ENCODE measurements around the gene TOP3B. TPM values are rescaled to one million over a fixed set of nuclear protein-coding genes. Genes with fewer than 3 reads are reported as not detected.

TOP3B gene
- total and polyA plus RNA-seq, 2 experiments from 2014 or later: 35.7 to 77.7 TPM

GRCh38 chr22:21965762-21966288, 16.8 kb downstream of the TOP3B start:
- no peaks in the 10 kb centered on the region for H3K27me3 ChIP-seq (ENCODE audit: insufficient read depth)
- ATAC-seq (no peak), DNase-seq (ENCODE audit: low spot score) (no peak)
- H3K4me1 ChIP-seq (ENCODE audit: insufficient read depth): no peaks in the 10 kb centered on the region
- Mint-ChIP-seq H3K4me3 (no peak overlapping the region), H3K4me1 (no peaks in the 10 kb centered on the region), H3K27ac (no peak overlapping the region), H3K36me3 (ENCODE audit: low read depth) (peaks cover 79% of the 10 kb centered on the region), H3K27me3 (ENCODE audit: insufficient read depth, low read depth, poor library complexity) (peaks cover 14% of the 10 kb centered on the region), H3K9me3 (peaks cover 4% of the 10 kb centered on the region; the same call in 2 of the 3 replicates)
- no peaks in the 10 kb centered on the region for H3F3A ChIP-seq (replicated peaks; ENCODE audit: low read depth)
- H3K27ac ChIP-seq (ENCODE audit: low read depth): no peak overlapping the region
- TF ChIP-seq EZH2 (IDR thresholded peaks at IDR 0.05; ENCODE audit: low read depth, unreplicated experiment): no peak
- TF ChIP-seq, protein P1, sequence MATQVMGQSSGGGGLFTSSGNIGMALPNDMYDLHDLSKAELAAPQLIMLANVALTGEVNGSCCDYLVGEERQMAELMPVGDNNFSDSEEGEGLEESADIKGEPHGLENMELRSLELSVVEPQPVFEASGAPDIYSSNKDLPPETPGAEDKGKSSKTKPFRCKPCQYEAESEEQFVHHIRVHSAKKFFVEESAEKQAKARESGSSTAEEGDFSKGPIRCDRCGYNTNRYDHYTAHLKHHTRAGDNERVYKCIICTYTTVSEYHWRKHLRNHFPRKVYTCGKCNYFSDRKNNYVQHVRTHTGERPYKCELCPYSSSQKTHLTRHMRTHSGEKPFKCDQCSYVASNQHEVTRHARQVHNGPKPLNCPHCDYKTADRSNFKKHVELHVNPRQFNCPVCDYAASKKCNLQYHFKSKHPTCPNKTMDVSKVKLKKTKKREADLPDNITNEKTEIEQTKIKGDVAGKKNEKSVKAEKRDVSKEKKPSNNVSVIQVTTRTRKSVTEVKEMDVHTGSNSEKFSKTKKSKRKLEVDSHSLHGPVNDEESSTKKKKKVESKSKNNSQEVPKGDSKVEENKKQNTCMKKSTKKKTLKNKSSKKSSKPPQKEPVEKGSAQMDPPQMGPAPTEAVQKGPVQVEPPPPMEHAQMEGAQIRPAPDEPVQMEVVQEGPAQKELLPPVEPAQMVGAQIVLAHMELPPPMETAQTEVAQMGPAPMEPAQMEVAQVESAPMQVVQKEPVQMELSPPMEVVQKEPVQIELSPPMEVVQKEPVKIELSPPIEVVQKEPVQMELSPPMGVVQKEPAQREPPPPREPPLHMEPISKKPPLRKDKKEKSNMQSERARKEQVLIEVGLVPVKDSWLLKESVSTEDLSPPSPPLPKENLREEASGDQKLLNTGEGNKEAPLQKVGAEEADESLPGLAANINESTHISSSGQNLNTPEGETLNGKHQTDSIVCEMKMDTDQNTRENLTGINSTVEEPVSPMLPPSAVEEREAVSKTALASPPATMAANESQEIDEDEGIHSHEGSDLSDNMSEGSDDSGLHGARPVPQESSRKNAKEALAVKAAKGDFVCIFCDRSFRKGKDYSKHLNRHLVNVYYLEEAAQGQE (IDR thresholded peaks at IDR 0.05; ENCODE audit: unreplicated experiment): no peak
- TF ChIP-seq ZNF114 (CRISPR knock-in tag; IDR thresholded peaks at IDR 0.05): no peak
- TF ChIP-seq ZNF331 (CRISPR knock-in tag; IDR thresholded peaks at IDR 0.05; ENCODE audit: low read depth): no peak
- TF ChIP-seq EZH2phosphoT487 (IDR thresholded peaks at IDR 0.05; ENCODE audit: unreplicated experiment): no peak
- TF ChIP-seq JUNB (IDR thresholded peaks at IDR 0.05; ENCODE audit: unreplicated experiment): no peak
- no peak for TF ChIP-seq CTCF (conservative IDR thresholded peaks at IDR 0.05; ENCODE audit: low read depth in 2 of 2)
- TF ChIP-seq POLR2AphosphoS5 (IDR thresholded peaks at IDR 0.05; ENCODE audit: low read depth): no peak
- TF ChIP-seq CREB1 (CRISPR knock-in tag; IDR thresholded peaks at IDR 0.05; ENCODE audit: low read depth): no peak
- TF ChIP-seq ETS1 (IDR thresholded peaks at IDR 0.05): no peak
- no peak for TF ChIP-seq STAT1 (IDR thresholded peaks at IDR 0.05; ENCODE audit: unreplicated experiment)
- TF ChIP-seq NANOG (IDR thresholded peaks at IDR 0.05; ENCODE audit: borderline replicate concordance): no peak
- TF ChIP-seq, protein P2, sequence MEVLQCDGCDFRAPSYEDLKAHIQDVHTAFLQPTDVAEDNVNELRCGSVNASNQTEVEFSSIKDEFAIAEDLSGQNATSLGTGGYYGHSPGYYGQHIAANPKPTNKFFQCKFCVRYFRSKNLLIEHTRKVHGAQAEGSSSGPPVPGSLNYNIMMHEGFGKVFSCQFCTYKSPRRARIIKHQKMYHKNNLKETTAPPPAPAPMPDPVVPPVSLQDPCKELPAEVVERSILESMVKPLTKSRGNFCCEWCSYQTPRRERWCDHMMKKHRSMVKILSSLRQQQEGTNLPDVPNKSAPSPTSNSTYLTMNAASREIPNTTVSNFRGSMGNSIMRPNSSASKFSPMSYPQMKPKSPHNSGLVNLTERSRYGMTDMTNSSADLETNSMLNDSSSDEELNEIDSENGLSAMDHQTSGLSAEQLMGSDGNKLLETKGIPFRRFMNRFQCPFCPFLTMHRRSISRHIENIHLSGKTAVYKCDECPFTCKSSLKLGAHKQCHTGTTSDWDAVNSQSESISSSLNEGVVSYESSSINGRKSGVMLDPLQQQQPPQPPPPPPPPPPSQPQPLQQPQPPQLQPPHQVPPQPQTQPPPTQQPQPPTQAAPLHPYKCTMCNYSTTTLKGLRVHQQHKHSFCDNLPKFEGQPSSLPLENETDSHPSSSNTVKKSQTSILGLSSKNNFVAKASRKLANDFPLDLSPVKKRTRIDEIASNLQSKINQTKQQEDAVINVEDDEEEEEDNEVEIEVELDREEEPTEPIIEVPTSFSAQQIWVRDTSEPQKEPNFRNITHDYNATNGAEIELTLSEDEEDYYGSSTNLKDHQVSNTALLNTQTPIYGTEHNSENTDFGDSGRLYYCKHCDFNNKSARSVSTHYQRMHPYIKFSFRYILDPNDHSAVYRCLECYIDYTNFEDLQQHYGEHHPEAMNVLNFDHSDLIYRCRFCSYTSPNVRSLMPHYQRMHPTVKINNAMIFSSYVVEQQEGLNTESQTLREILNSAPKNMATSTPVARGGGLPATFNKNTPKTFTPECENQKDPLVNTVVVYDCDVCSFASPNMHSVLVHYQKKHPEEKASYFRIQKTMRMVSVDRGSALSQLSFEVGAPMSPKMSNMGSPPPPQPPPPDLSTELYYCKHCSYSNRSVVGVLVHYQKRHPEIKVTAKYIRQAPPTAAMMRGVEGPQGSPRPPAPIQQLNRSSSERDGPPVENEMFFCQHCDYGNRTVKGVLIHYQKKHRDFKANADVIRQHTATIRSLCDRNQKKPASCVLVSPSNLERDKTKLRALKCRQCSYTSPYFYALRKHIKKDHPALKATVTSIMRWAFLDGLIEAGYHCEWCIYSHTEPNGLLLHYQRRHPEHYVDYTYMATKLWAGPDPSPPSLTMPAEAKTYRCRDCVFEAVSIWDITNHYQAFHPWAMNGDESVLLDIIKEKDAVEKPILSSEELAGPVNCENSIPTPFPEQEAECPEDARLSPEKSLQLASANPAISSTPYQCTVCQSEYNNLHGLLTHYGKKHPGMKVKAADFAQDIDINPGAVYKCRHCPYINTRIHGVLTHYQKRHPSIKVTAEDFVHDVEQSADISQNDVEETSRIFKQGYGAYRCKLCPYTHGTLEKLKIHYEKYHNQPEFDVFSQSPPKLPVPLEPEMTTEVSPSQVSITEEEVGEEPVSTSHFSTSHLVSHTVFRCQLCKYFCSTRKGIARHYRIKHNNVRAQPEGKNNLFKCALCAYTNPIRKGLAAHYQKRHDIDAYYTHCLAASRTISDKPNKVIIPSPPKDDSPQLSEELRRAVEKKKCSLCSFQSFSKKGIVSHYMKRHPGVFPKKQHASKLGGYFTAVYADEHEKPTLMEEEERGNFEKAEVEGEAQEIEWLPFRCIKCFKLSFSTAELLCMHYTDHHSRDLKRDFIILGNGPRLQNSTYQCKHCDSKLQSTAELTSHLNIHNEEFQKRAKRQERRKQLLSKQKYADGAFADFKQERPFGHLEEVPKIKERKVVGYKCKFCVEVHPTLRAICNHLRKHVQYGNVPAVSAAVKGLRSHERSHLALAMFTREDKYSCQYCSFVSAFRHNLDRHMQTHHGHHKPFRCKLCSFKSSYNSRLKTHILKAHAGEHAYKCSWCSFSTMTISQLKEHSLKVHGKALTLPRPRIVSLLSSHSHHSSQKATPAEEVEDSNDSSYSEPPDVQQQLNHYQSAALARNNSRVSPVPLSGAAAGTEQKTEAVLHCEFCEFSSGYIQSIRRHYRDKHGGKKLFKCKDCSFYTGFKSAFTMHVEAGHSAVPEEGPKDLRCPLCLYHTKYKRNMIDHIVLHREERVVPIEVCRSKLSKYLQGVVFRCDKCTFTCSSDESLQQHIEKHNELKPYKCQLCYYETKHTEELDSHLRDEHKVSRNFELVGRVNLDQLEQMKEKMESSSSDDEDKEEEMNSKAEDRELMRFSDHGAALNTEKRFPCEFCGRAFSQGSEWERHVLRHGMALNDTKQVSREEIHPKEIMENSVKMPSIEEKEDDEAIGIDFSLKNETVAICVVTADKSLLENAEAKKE (CRISPR knock-in tag; IDR thresholded peaks at IDR 0.05): no peak
- H3K36me3 ChIP-seq (ENCODE audit: insufficient read depth): peaks cover 11% of the 10 kb centered on the region; the same call in 1 of the 2 replicates
- no peak overlapping the region for H3K4me3 ChIP-seq
- no peaks in the 10 kb centered on the region for H3K79me2 ChIP-seq (replicated peaks; ENCODE audit: insufficient read depth)
- no peak overlapping the region for H2AFZ ChIP-seq
- H3K4me2 ChIP-seq: no peak overlapping the region
- no peaks in the 10 kb centered on the region for H3K9me2 ChIP-seq (ENCODE audit: insufficient read depth)
- H4K20me1 ChIP-seq (replicated peaks; ENCODE audit: insufficient read depth): 0 out of 2 replicates have a peak, but pooled peaks cover 10% of the 10 kb centered on the region

All from GM23338 (cell line).